IMR-90 (cell line): ENCODE data around the gene MAML3. TPM values are rescaled to one million over a fixed set of nuclear protein-coding genes. Genes with fewer than 3 reads are reported as not detected.

ENCODE experiments used
- ATAC-seq: fragments of 200-7000 bp; cut with Tn5 transposase; 2 replicates; pipeline ENCODE4 v1.9.1; 2020; ENCODE audit warnings: low read depth, mild to moderate bottlenecking, moderate library complexity
- BruUV-seq: library from RNA; stranded (reverse); fragments of 400-500 nt; replicated peaks from 2 replicates; lab custom pipeline; 2021; lab: Mats Ljungman, UMichigan
- CTCF ChIA-PET: fragments of 300-600 bp; formaldehyde crosslinking; extraction: SDS; loops from one replicate; lab custom pipeline; 2021; ENCODE audit warnings: antibody characterized with exemption; lab: Yijun Ruan, JAX
- POLR2A ChIA-PET: fragments of 300-600 bp; sonication (Branson Sonifier 250); formaldehyde crosslinking; loops from one replicate; lab custom pipeline; 2022; ENCODE audit warnings: antibody characterized with exemption; ENCODE audit not compliant: unreplicated experiment; lab: Charles Lee
- DNase-seq: peaks from one replicate; pipeline ENCODE4 v3.0.0; 2013
- H2AFZ ChIP-seq: replicated peaks from 2 replicates; pipeline ENCODE3; 2013; ENCODE audit warnings: low read length, mild to moderate bottlenecking; ENCODE audit not compliant: poor library complexity
- H2AK5ac ChIP-seq: 2 replicates; pipeline ENCODE4 v1.6.1; 2013; ENCODE audit warnings: low read depth, low read length, inconsistent platforms
- H2AK9ac ChIP-seq: replicated peaks from 2 replicates; pipeline ENCODE3; 2013; ENCODE audit warnings: mild to moderate bottlenecking, low read depth, low read length, moderate library complexity; ENCODE audit not compliant: poor library complexity
- H2BK120ac ChIP-seq: 2 replicates; pipeline ENCODE4 v1.6.1; 2013; ENCODE audit warnings: low read depth, low read length, inconsistent platforms
- H2BK15ac ChIP-seq: 3 replicates; pipeline ENCODE4 v1.6.1; 2013; ENCODE audit warnings: low read depth, low read length, inconsistent platforms
- H2BK20ac ChIP-seq: 2 replicates; pipeline ENCODE4 v1.6.1; 2013; ENCODE audit warnings: low read depth, mild to moderate bottlenecking, inconsistent platforms, low read length, moderate library complexity
- H2BK5ac ChIP-seq: 2 replicates; pipeline ENCODE4 v1.6.1; 2013; ENCODE audit warnings: mild to moderate bottlenecking, low read depth, low read length, inconsistent platforms; ENCODE audit not compliant: poor library complexity, severe bottlenecking
- H3K14ac ChIP-seq: replicated peaks from 2 replicates; pipeline ENCODE4 v1.6.1; 2013; ENCODE audit warnings: low read depth, low read length, inconsistent platforms
- H3K18ac ChIP-seq: 2 replicates; pipeline ENCODE4 v1.6.1; 2013; ENCODE audit warnings: low read depth, low read length, control low read depth
- H3K23ac ChIP-seq: 2 replicates; pipeline ENCODE4 v1.6.1; 2013; ENCODE audit warnings: low read depth, low read length, inconsistent platforms
- H3K27ac ChIP-seq: 2 replicates; pipeline ENCODE4 v1.5.1; 2013; ENCODE audit warnings: mild to moderate bottlenecking, control low read depth, low read length; ENCODE audit not compliant: insufficient read depth
- H3K27me3 ChIP-seq: 2 replicates; pipeline ENCODE4 v1.6.1; 2013; ENCODE audit warnings: low read length; ENCODE audit not compliant: control insufficient read depth, insufficient read depth
- H3K36me3 ChIP-seq: 2 replicates; pipeline ENCODE4 v1.6.1; 2013; ENCODE audit warnings: low read length, mixed read lengths; ENCODE audit not compliant: control insufficient read depth, insufficient read depth
- H3K4ac ChIP-seq: 2 replicates; pipeline ENCODE4 v1.6.1; 2013; ENCODE audit warnings: low read depth, low read length, inconsistent platforms
- H3K4me1 ChIP-seq: 2 replicates; pipeline ENCODE4 v1.6.1; 2013; ENCODE audit warnings: low read length, mixed read lengths; ENCODE audit not compliant: control insufficient read depth, insufficient read depth
- H3K4me2 ChIP-seq: 2 replicates; pipeline ENCODE4 v1.6.1; 2013; ENCODE audit warnings: low read depth, mild to moderate bottlenecking, control low read depth, low read length, moderate library complexity
- H3K4me3 ChIP-seq: 2 replicates; pipeline ENCODE4 v1.5.1; 2013; ENCODE audit warnings: low read depth, mild to moderate bottlenecking, control low read depth, low read length, moderate library complexity; ENCODE audit not compliant: insufficient read depth
- H3K56ac ChIP-seq: 2 replicates; pipeline ENCODE4 v1.6.1; 2013; ENCODE audit warnings: low read length, inconsistent platforms; ENCODE audit not compliant: insufficient read depth; ENCODE audit errors: extremely low read depth
- H3K79me1 ChIP-seq, 2 experiments: 2 replicates each; pipeline ENCODE4 v1.6.1; 2013; ENCODE audit warnings: low read length in 2 of 2, inconsistent platforms in 1 of 2, low read depth in 1 of 2
- H3K9ac ChIP-seq: 2 replicates; pipeline ENCODE4 v1.6.1; 2013; ENCODE audit warnings: low read depth, low read length, control low read depth
- H3K9me1 ChIP-seq: 2 replicates; pipeline ENCODE4 v1.6.1; 2013; ENCODE audit warnings: low read length, inconsistent platforms; ENCODE audit not compliant: insufficient read depth
- H3K9me3 ChIP-seq: 2 replicates; pipeline ENCODE4 v1.6.1; 2013; ENCODE audit warnings: low read length; ENCODE audit not compliant: control insufficient read depth, insufficient read depth
- H4K20me1 ChIP-seq: 2 replicates; pipeline ENCODE4 v1.6.1; 2013; ENCODE audit warnings: low read length, inconsistent platforms; ENCODE audit not compliant: insufficient read depth
- H4K5ac ChIP-seq: 2 replicates; pipeline ENCODE4 v1.6.1; 2013; ENCODE audit warnings: mild to moderate bottlenecking, low read depth, low read length, control low read depth
- H4K8ac ChIP-seq, 2 experiments: 2 replicates each; pipeline ENCODE4 v1.6.1; 2013; ENCODE audit warnings: low read depth in 2 of 2, low read length in 2 of 2, control low read depth in 1 of 2, inconsistent platforms in 1 of 2
- H4K91ac ChIP-seq: 2 replicates; pipeline ENCODE4 v1.6.1; 2013; ENCODE audit warnings: low read depth, low read length, inconsistent platforms; ENCODE audit not compliant: insufficient read depth
- CHD1 ChIP-seq: IDR thresholded peaks from 2 replicates; pipeline ENCODE4 v1.6.1; 2012; ENCODE audit warnings: low read depth, low read length, improper control_type of control experiment
- MAFK ChIP-seq: IDR thresholded peaks from 2 replicates; pipeline ENCODE4 v1.6.1; 2012; ENCODE audit warnings: low read depth, low read length, improper control_type of control experiment
- USF2 ChIP-seq: fragments of 150-350 bp; IDR thresholded peaks from 2 replicates; pipeline ENCODE4 v1.6.1; 2017; ENCODE audit warnings: mild to moderate bottlenecking, antibody characterized with exemption, low read length, low read depth
- WGBS, 2 experiments: methylation state at CpG; one replicate each; pipeline versions ENCODE4 v1.1.5 to v1.1.7; 2013; ENCODE audit warnings: missing lambda C conversion rate in 2 of 2; ENCODE audit not compliant: insufficient read length in 1 of 2; ENCODE audit errors: extremely low coverage in 2 of 2; 5-methylcytosine and 5-hydroxymethylcytosine counted together
- dilution Hi-C: fragments of 300-500 bp; cut with HindIII; formaldehyde crosslinking; loops from one replicate; pipeline ENCODE4 v1.14.3; 2018; ENCODE audit warnings: low sequenced_read_pairs; ENCODE audit not compliant: unreplicated experiment
- in situ Hi-C: fragments of 300-500 bp; cut with MboI; formaldehyde crosslinking; loops from 3 replicates; pipeline ENCODE4 v1.14.3; 2019; ENCODE audit warnings: low sequenced_read_pairs, inconsistent platforms, mixed read lengths
- intact Hi-C: fragments of 100-400 bp; cut with micrococcal nuclease; formaldehyde crosslinking; loops from 2 replicates; pipeline ENCODE4 v1.10.0; 2022
- polyA plus RNA-seq, 3 experiments: library from polyadenylated mRNA; depleted of rRNA; stranded (reverse); fragments of >200 nt; gene quantifications; 2 replicates each; pipeline ENCODE4 v1.2.3, GENCODE V29; 2012; ENCODE audit warnings: low replicate concordance in 1 of 3
- total RNA-seq: library from RNA; depleted of rRNA; stranded (reverse); fragments of >200 nt; gene quantifications from 2 replicates; pipeline ENCODE4 v1.2.3, GENCODE V29; 2012

MAML3 gene
- total and polyA plus RNA-seq, 2 of the 4 experiments (the other 2 are of a cell fraction), result 0.90 to 1.7 TPM

GRCh38 chr4:139813881-139814280, 340.1 kb downstream of the MAML3 start:
- Histone ChIP-seq H2BK120ac (no peak overlapping the region), H2BK20ac (no peak overlapping the region), H3K9me3 (peaks cover 3% of the 10 kb centered on the region), H4K20me1 (no peaks in the 10 kb centered on the region), H3K4me3 (no peak overlapping the region), H2AK5ac (no peak overlapping the region), H3K9ac (no peak overlapping the region), H3K4me1 (peaks cover 12% of the 10 kb centered on the region), H4K91ac (no peak overlapping the region), H3K56ac (no peak overlapping the region), H2BK15ac (no peak overlapping the region), H3K9me1 (peaks cover 9% of the 10 kb centered on the region), H3K4ac (no peak overlapping the region), H3K14ac (no peak overlapping the region), H4K5ac (no peak overlapping the region), H3K36me3 (no peaks in the 10 kb centered on the region), H3K18ac (no peak overlapping the region), H3K79me1 (peaks cover 0 to 4% of the 10 kb centered on the region in 2 experiments; a peak in 1 of 4 replicates), H2AK9ac (no peak overlapping the region), H2AFZ (no peak overlapping the region), H4K8ac (no peak overlapping the region), H2BK5ac (no peak overlapping the region), H3K27ac (no peak overlapping the region), H3K4me2 (no peak overlapping the region), H3K27me3 (no peaks in the 10 kb centered on the region), H3K23ac (no peak overlapping the region)
- CTCF ChIA-PET, result interaction anchor here (0.9 kb wide), 1 partner anchor 24 kb away, joined by 5 read pairs; no protein-coding TSS in a partner anchor
- no peak for TF ChIP-seq USF2
- no peak for TF ChIP-seq CHD1
- TF ChIP-seq MAFK, result no peak
- DNase-seq (no peak), ATAC-seq (no peak)
- intact Hi-C loops (no loop called here), in situ Hi-C loops (no loop called here), dilution Hi-C loops (no loop called here)
- POLR2A ChIA-PET, result no interaction called here
- BruUV-seq, result no TSS peak
- WGBS, 2 experiments, result no CpG with 5 or more reads among the region's 3 CpGs
